ENCODE results near the gene RUFY2. TPM values are rescaled to one million over a fixed set of nuclear protein-coding genes. Genes with fewer than 3 reads are reported as not detected.

Gene RUFY2
- total and polyA plus RNA-seq, 9 donors = 11.1 to 36.4 (median 24.9) TPM

DNA sequence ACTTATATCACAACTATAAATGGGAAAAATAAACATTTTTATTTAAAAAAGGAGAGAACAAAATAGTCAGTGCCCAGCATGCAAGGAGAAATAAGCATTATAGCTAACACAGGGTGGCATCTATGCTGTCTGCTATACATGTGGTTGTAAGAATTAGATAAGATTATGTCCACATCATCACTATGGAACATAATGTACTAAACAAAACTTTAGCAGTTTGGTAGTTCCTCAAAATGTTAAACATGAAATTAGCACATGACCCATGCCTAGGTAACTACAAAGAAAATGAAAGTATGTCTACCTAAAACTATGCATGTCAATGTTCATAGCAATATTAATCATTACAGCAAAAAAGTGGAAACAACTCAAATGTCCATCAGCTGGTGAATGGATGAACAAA is 28.7 kb upstream of the RUFY2 start:
- H3K27ac ChIP-seq = no peak overlapping the region
- H3K9me3 ChIP-seq = no peaks in the 10 kb centered on the region
- no peak overlapping the region for H3K4me3 ChIP-seq
- intact Hi-C loops (cut with DNase I) = no loop called here
- no peaks in the 10 kb centered on the region for H3K27me3 ChIP-seq
- TF ChIP-seq POLR2A (IDR thresholded peaks at IDR 0.05) (no peak), EP300 (IDR thresholded peaks at IDR 0.05) (no peak), CTCF (IDR thresholded peaks at IDR 0.05) (no peak)
- H3K36me3 ChIP-seq = no peaks in the 10 kb centered on the region
- no peak for DNase-seq
- no peaks in the 10 kb centered on the region for H3K4me1 ChIP-seq (ENCODE audit: insufficient read depth)

DNA sequence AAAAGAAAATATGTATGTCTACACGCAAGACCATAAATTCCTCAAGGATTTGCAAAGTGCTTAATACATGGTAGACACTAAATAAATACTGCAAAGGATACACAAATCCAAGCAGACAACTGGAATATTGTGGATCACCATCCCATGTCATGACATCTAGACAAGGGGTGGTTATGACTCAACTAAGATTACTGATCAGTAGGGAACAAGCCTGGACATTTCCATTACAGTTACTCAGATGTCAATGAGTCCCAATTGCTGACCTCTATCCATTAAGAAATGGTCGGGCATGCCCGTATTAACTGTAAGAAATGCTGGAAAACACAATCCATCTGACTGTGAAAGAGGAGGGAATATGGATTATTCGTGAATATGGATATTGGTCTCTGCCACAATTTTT is 27.6 kb upstream of the RUFY2 start:
- Histone ChIP-seq H3K36me3 (no peaks in the 10 kb centered on the region), H3K9me3 (no peaks in the 10 kb centered on the region), H3K4me1 (ENCODE audit: insufficient read depth) (no peaks in the 10 kb centered on the region), H3K4me3 (no peak overlapping the region), H3K27ac (no peak overlapping the region), H3K27me3 (no peaks in the 10 kb centered on the region)
- DNase-seq = no peak
- intact Hi-C loops (cut with DNase I) = no loop called here
- no peak for TF ChIP-seq POLR2A (IDR thresholded peaks at IDR 0.05)
- no peak for TF ChIP-seq CTCF (IDR thresholded peaks at IDR 0.05)
- TF ChIP-seq EP300 (IDR thresholded peaks at IDR 0.05) = no peak
- WGBS, 3 donors = 96 to 98% (median 97%) methylated on average over 4 of the region's 4 CpGs

GRCh38 chr10:68428396-68429104 is 21.5 kb upstream of the RUFY2 start:
- WGBS, 3 donors = 85 to 89% (median 89%) methylated on average over 5 of the region's 5 CpGs
- no peaks in the 10 kb centered on the region for H3K27me3 ChIP-seq
- H3K36me3 ChIP-seq = no peaks in the 10 kb centered on the region
- H3K9me3 ChIP-seq = no peaks in the 10 kb centered on the region
- TF ChIP-seq CTCF (IDR thresholded peaks at IDR 0.05) = no peak
- no peak for TF ChIP-seq POLR2A (IDR thresholded peaks at IDR 0.05)
- TF ChIP-seq EP300 (IDR thresholded peaks at IDR 0.05) = no peak
- intact Hi-C loops (cut with DNase I) = no loop called here
- DNase-seq = no peak
- no peak overlapping the region for H3K27ac ChIP-seq
- no peaks in the 10 kb centered on the region for H3K4me1 ChIP-seq (ENCODE audit: insufficient read depth)
- H3K4me3 ChIP-seq = no peak overlapping the region

- Histone ChIP-seq H3K27ac (no peak overlapping the region), H3K36me3 (no peaks in the 10 kb centered on the region), H3K27me3 (no peaks in the 10 kb centered on the region), H3K4me1 (ENCODE audit: insufficient read depth) (no peaks in the 10 kb centered on the region), H3K9me3 (no peaks in the 10 kb centered on the region), H3K4me3 (no peak overlapping the region)
- no peak for DNase-seq
- TF ChIP-seq CTCF (IDR thresholded peaks at IDR 0.05) (no peak), POLR2A (IDR thresholded peaks at IDR 0.05) (no peak)
- intact Hi-C loops (cut with DNase I) = no loop called here
- WGBS, 3 donors = 89 to 93% (median 93%) methylated on average over 20 of the region's 20 CpGs
Observed at GRCh38 chr10:68424454-68425014, 17.5 kb upstream of the RUFY2 start.
